ENCODE measurements around the gene MICU1. TPM values are rescaled to one million over a fixed set of nuclear protein-coding genes. Genes with fewer than 3 reads are reported as not detected.
"Not testable (repeated sequence)": the region's sequence is repeated elsewhere in the genome, so short reads cannot be mapped to it uniquely, and the experiment has no call there.

Gene MICU1
- polyA plus RNA-seq, 2 donors: 15.0 to 18.1 TPM

GRCh38 chr10:72355214-72355555, 270.7 kb downstream of the MICU1 start:
- peak overlapping the region; percentile 84 to 95 for H3K4me3 ChIP-seq (ENCODE audit: low read depth in 1 of 2, low read length in 2 of 2)
- peaks cover 5 to 9% of the 10 kb centered on the region in 2 donors for H3K4me1 ChIP-seq (ENCODE audit: control insufficient read depth in 2 of 2, insufficient read depth in 2 of 2, low read length in 1 of 2)
- 30 to 32% methylated on average over 7 of the region's 7 CpGs for WGBS, 2 donors
- H3K9me3 ChIP-seq (ENCODE audit: control insufficient read depth in 2 of 2, insufficient read depth in 1 of 2, low read depth in 1 of 2, low read length in 1 of 2): no peaks in the 10 kb centered on the region
- H3K27ac ChIP-seq (ENCODE audit: low read depth in 2 of 2, low read length in 1 of 2): peak overlapping the region; percentile 96 to 100
- H3K27me3 ChIP-seq (ENCODE audit: control insufficient read depth in 1 of 2, insufficient read depth in 2 of 2, low read length in 2 of 2): no peaks in the 10 kb centered on the region
- H3K36me3 ChIP-seq (ENCODE audit: control insufficient read depth in 2 of 2, insufficient read depth in 2 of 2, low read length in 1 of 2): peaks cover 2 to 6% of the 10 kb centered on the region in 2 donors

GRCh38 chr10:72354356-72355213, 271.3 kb downstream of the MICU1 start, which contains the start of gene DNAJB12:
Gene DNAJB12, minus strand, starts transcription at chr10:72354919. Its CDS starts 22 bp downstream, at chr10:72354897.
- H3K4me1 ChIP-seq (ENCODE audit: control insufficient read depth in 2 of 2, insufficient read depth in 2 of 2, low read length in 1 of 2): peaks cover 5 to 9% of the 10 kb centered on the region in 2 donors
- H3K27me3 ChIP-seq (ENCODE audit: control insufficient read depth in 1 of 2, insufficient read depth in 2 of 2, low read length in 2 of 2): no peaks in the 10 kb centered on the region
- peak within 1 kb of the TSS; percentile 84 to 95 for H3K4me3 ChIP-seq (ENCODE audit: low read depth in 1 of 2, low read length in 2 of 2)
- peak within 1 kb of the TSS; percentile 96 to 100 for H3K27ac ChIP-seq (ENCODE audit: low read depth in 2 of 2, low read length in 1 of 2)
- peaks cover 2 to 6% of the 10 kb centered on the region in 2 donors for H3K36me3 ChIP-seq (ENCODE audit: control insufficient read depth in 2 of 2, insufficient read depth in 2 of 2, low read length in 1 of 2)
- no peaks in the 10 kb centered on the region for H3K9me3 ChIP-seq (ENCODE audit: control insufficient read depth in 2 of 2, insufficient read depth in 1 of 2, low read depth in 1 of 2, low read length in 1 of 2)
- WGBS, 2 donors: 0% methylated on average over 74 of the region's 74 CpGs

- Histone ChIP-seq H3K4me1 (ENCODE audit: control insufficient read depth in 2 of 2, insufficient read depth in 2 of 2, low read length in 1 of 2) (peaks cover 6 to 9% of the 10 kb centered on the region in 2 donors), H3K27ac (ENCODE audit: low read depth in 2 of 2, low read length in 1 of 2) (peak overlapping the region; percentile 96 to 100)
- 0 to 1% methylated on average over 23 of the region's 23 CpGs for WGBS, 2 donors
These were observed 271.9 kb downstream of the MICU1 start for GRCh38 chr10:72353965-72354355.

GRCh38 chr10:72353028-72353964, 272.6 kb downstream of the MICU1 start:
- Histone ChIP-seq H3K36me3 (ENCODE audit: control insufficient read depth in 2 of 2, insufficient read depth in 2 of 2, low read length in 1 of 2) (peaks cover 5 to 6% of the 10 kb centered on the region in 2 donors), H3K27ac (ENCODE audit: low read depth in 2 of 2, low read length in 1 of 2) (peak overlapping the region; percentile 96 to 100), H3K4me3 (ENCODE audit: low read depth in 1 of 2, low read length in 2 of 2) (peak overlapping the region; percentile 84 to 95), H3K4me1 (ENCODE audit: control insufficient read depth in 2 of 2, insufficient read depth in 2 of 2, low read length in 1 of 2) (peaks cover 9 to 12% of the 10 kb centered on the region in 2 donors), H3K27me3 (ENCODE audit: control insufficient read depth in 1 of 2, insufficient read depth in 2 of 2, low read length in 2 of 2) (no peaks in the 10 kb centered on the region), H3K9me3 (ENCODE audit: control insufficient read depth in 2 of 2, insufficient read depth in 1 of 2, low read depth in 1 of 2, low read length in 1 of 2) (no peaks in the 10 kb centered on the region)
- 42 to 43% methylated on average over 18 of the region's 18 CpGs for WGBS, 2 donors

More at GRCh38 chr10:72353965-72354355, 271.9 kb downstream of the MICU1 start:
- H3K9me3 ChIP-seq (ENCODE audit: control insufficient read depth in 2 of 2, insufficient read depth in 1 of 2, low read depth in 1 of 2, low read length in 1 of 2): no peaks in the 10 kb centered on the region
- peaks cover 2 to 6% of the 10 kb centered on the region in 2 donors for H3K36me3 ChIP-seq (ENCODE audit: control insufficient read depth in 2 of 2, insufficient read depth in 2 of 2, low read length in 1 of 2)
- H3K27me3 ChIP-seq (ENCODE audit: control insufficient read depth in 1 of 2, insufficient read depth in 2 of 2, low read length in 2 of 2): no peaks in the 10 kb centered on the region
- peak overlapping the region; percentile 84 to 95 for H3K4me3 ChIP-seq (ENCODE audit: low read depth in 1 of 2, low read length in 2 of 2)

DNA sequence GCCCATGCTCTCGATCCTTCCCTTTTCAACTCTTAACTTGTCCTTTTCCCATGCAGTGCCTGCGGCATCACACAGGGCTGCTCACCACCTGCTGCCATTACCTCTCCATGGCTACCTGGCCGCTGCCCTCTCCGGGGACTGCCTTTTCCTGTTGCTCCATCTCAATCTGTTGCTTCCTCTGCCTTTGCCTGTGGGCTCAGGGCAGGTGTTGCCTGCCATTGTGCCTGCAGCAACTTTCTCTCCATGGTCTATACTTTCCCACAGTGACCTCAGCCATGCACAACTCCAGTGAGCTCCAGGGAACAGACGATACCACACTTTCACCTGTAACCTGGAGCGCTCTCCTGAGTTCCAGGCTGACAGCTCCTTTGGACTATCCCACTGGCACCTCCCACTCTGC, 274.4 kb downstream of the MICU1 start:
- Histone ChIP-seq H3K9me3 (ENCODE audit: control insufficient read depth in 2 of 2, insufficient read depth in 1 of 2, low read depth in 1 of 2, low read length in 1 of 2) (no peaks in the 10 kb centered on the region), H3K4me1 (ENCODE audit: control insufficient read depth in 2 of 2, insufficient read depth in 2 of 2, low read length in 1 of 2) (peaks cover 9 to 13% of the 10 kb centered on the region in 2 donors), H3K36me3 (ENCODE audit: control insufficient read depth in 2 of 2, insufficient read depth in 2 of 2, low read length in 1 of 2) (peaks cover 6% of the 10 kb centered on the region in 2 donors), H3K4me3 (ENCODE audit: low read depth in 1 of 2, low read length in 2 of 2) (no peak overlapping the region), H3K27ac (ENCODE audit: low read depth in 2 of 2, low read length in 1 of 2) (no peak overlapping the region), H3K27me3 (ENCODE audit: control insufficient read depth in 1 of 2, insufficient read depth in 2 of 2, low read length in 2 of 2) (no peaks in the 10 kb centered on the region)
- WGBS, 2 donors: 90 to 93% methylated on average over 6 of the region's 6 CpGs

DNA sequence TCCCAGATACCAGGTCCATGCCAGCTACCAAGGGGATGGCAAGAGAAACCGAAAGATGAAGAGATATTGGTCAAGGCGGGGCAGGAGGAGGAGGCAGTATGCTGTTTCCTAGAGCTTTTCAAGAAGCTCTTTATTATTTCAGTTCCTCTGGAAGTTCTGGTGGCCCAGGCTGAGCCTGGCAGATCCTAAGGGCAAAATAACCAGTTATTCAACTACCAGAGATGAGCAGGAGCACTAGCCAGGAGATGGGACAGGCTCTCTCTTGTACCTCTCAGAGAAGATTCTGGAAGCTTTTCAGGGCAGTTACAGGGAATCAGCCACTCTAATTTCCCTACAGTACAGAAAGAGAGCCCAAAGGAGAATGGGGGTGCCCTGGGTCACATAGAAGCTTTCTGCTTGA, 276.4 kb downstream of the MICU1 start:
- H3K27me3 ChIP-seq (ENCODE audit: control insufficient read depth in 1 of 2, insufficient read depth in 2 of 2, low read length in 2 of 2): no peaks in the 10 kb centered on the region
- peaks cover 6 to 12% of the 10 kb centered on the region in 2 donors for H3K36me3 ChIP-seq (ENCODE audit: control insufficient read depth in 2 of 2, insufficient read depth in 2 of 2, low read length in 1 of 2)
- H3K9me3 ChIP-seq (ENCODE audit: control insufficient read depth in 2 of 2, insufficient read depth in 1 of 2, low read depth in 1 of 2, low read length in 1 of 2): no peaks in the 10 kb centered on the region
- H3K4me1 ChIP-seq (ENCODE audit: control insufficient read depth in 2 of 2, insufficient read depth in 2 of 2, low read length in 1 of 2): peaks cover 9 to 13% of the 10 kb centered on the region in 2 donors
- WGBS, 2 donors: 59 to 61% methylated on average over 2 of the region's 2 CpGs
- H3K27ac ChIP-seq (ENCODE audit: low read depth in 2 of 2, low read length in 1 of 2): peak overlapping the region; percentile 44 to 73
- no peak overlapping the region for H3K4me3 ChIP-seq (ENCODE audit: low read depth in 1 of 2, low read length in 2 of 2)

DNA sequence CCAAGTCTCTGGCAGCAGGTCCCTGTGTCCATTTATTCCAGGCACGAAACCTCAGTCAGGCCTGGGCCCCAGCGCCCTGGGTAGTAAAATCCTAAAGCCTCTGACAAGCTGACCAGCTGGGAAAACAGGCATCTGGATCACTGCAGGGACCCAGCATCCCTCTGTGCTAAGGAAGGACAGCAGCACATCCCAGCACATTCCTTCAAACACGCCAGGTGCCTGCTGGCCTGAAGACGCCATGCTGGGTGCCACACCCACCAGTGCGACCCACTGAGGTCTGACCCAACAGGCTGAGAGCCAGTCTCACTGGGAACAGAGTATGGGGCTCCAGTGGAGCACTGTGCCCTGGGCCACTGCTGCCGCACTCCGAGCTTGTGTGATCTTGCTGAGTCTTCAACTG, 277.6 kb downstream of the MICU1 start:
- H3K27ac ChIP-seq (ENCODE audit: low read depth in 2 of 2, low read length in 1 of 2): peak overlapping the region in 1 of 2 donors; percentile 16
- no peak overlapping the region for H3K4me3 ChIP-seq (ENCODE audit: low read depth in 1 of 2, low read length in 2 of 2)
- WGBS, 2 donors: 76 to 78% methylated on average over 7 of the region's 7 CpGs
- H3K4me1 ChIP-seq (ENCODE audit: control insufficient read depth in 2 of 2, insufficient read depth in 2 of 2, low read length in 1 of 2): peaks cover 9 to 10% of the 10 kb centered on the region in 2 donors
- H3K36me3 ChIP-seq (ENCODE audit: control insufficient read depth in 2 of 2, insufficient read depth in 2 of 2, low read length in 1 of 2): peaks cover 10 to 20% of the 10 kb centered on the region in 2 donors
- no peaks in the 10 kb centered on the region for H3K9me3 ChIP-seq (ENCODE audit: control insufficient read depth in 2 of 2, insufficient read depth in 1 of 2, low read depth in 1 of 2, low read length in 1 of 2)
- no peaks in the 10 kb centered on the region for H3K27me3 ChIP-seq (ENCODE audit: control insufficient read depth in 1 of 2, insufficient read depth in 2 of 2, low read length in 2 of 2)

DNA sequence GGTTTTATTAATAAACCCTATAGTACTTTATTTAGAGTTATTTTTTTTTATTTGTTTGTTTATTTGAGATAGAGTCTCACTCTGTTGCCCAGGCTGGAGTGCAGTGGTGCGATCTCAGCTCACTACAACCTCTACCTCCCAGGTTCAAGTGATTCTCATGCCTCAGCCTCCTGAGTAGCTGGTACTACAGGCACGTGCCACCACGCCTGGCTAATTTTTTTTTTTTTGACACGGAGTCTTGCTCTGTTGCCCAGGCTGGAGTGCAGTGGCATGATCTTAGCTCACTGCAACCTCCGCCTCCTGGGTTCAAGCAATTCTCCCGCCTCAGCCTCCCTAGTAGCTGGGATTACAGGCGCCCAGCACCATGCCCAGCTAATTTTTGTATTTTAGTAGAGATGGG, 279.8 kb downstream of the MICU1 start:
- not testable (repeated sequence) for H3K9me3 ChIP-seq (ENCODE audit: control insufficient read depth in 2 of 2, insufficient read depth in 1 of 2, low read depth in 1 of 2, low read length in 1 of 2); H3K27me3 ChIP-seq (ENCODE audit: control insufficient read depth in 1 of 2, insufficient read depth in 2 of 2, low read length in 2 of 2); H3K4me1 ChIP-seq (ENCODE audit: control insufficient read depth in 2 of 2, insufficient read depth in 2 of 2, low read length in 1 of 2); H3K4me3 ChIP-seq (ENCODE audit: low read depth in 1 of 2, low read length in 2 of 2); H3K27ac ChIP-seq (ENCODE audit: low read depth in 2 of 2, low read length in 1 of 2)
- whole genome bisulfite sequencing, 2 donors: 95% methylated on average over 7 of the region's 7 CpGs
- H3K36me3 ChIP-seq (ENCODE audit: control insufficient read depth in 2 of 2, insufficient read depth in 2 of 2, low read length in 1 of 2): peaks cover 18 to 29% of the 10 kb centered on the region in 2 donors

- H3K9me3 ChIP-seq (ENCODE audit: control insufficient read depth in 2 of 2, insufficient read depth in 1 of 2, low read depth in 1 of 2, low read length in 1 of 2): no peaks in the 10 kb centered on the region
- H3K36me3 ChIP-seq (ENCODE audit: control insufficient read depth in 2 of 2, insufficient read depth in 2 of 2, low read length in 1 of 2): peaks cover 18 to 25% of the 10 kb centered on the region in 2 donors
These were observed 280.9 kb downstream of the MICU1 start for GRCh38 chr10:72344932-72345331.

More at GRCh38 chr10:72344932-72345331, 280.9 kb downstream of the MICU1 start:
- H3K27me3 ChIP-seq (ENCODE audit: control insufficient read depth in 1 of 2, insufficient read depth in 2 of 2, low read length in 2 of 2): no peaks in the 10 kb centered on the region
- WGBS, 2 donors: 82 to 88% methylated on average over 11 of the region's 11 CpGs
- no peak overlapping the region for H3K4me3 ChIP-seq (ENCODE audit: low read depth in 1 of 2, low read length in 2 of 2)
- no peak overlapping the region for H3K27ac ChIP-seq (ENCODE audit: low read depth in 2 of 2, low read length in 1 of 2)
- H3K4me1 ChIP-seq (ENCODE audit: control insufficient read depth in 2 of 2, insufficient read depth in 2 of 2, low read length in 1 of 2): peaks cover 0 to 17% of the 10 kb centered on the region in 2 donors

Measured in esophagus (tissue), 2 donors.